Measurements from ENCODE around the gene AGXT2.

DNA sequence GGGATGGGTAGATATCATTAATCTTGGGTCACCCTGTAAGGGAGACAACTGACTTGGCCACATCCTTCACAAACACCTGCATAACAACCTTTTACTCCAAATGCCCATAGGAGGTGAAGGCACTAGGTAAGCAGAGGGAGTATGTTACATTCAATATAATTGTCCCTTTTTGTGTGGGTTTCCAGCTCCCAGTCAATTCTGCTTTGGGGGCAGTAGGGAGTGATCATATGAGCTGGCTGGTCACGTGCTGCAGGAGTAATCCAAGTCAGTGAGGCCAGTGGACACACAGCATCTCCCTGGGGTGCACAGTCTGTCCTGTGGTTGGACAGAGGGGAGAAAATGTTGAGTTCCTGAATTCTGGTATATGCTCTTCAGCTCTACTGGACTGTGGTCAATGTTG, 1.2 kb upstream of the AGXT2 start:
- no peak for TF ChIP-seq POLR2A (IDR thresholded peaks at IDR 0.05)
- TF ChIP-seq, protein P1, sequence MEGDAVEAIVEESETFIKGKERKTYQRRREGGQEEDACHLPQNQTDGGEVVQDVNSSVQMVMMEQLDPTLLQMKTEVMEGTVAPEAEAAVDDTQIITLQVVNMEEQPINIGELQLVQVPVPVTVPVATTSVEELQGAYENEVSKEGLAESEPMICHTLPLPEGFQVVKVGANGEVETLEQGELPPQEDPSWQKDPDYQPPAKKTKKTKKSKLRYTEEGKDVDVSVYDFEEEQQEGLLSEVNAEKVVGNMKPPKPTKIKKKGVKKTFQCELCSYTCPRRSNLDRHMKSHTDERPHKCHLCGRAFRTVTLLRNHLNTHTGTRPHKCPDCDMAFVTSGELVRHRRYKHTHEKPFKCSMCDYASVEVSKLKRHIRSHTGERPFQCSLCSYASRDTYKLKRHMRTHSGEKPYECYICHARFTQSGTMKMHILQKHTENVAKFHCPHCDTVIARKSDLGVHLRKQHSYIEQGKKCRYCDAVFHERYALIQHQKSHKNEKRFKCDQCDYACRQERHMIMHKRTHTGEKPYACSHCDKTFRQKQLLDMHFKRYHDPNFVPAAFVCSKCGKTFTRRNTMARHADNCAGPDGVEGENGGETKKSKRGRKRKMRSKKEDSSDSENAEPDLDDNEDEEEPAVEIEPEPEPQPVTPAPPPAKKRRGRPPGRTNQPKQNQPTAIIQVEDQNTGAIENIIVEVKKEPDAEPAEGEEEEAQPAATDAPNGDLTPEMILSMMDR (IDR thresholded peaks at IDR 0.05): no peak

Data from adrenal gland (tissue), 5 donors.